ENCODE results near the gene RPS26. TPM values are rescaled to one million over a fixed set of nuclear protein-coding genes. Genes with fewer than 3 reads are reported as not detected.
"Not testable (repeated sequence)": the region's sequence is repeated elsewhere in the genome, so short reads cannot be mapped to it uniquely, and the experiment has no call there.

Gene RPS26
- total and polyA plus RNA-seq, 8 donors, result 22.3 to 1,748 (median 874) TPM

DNA sequence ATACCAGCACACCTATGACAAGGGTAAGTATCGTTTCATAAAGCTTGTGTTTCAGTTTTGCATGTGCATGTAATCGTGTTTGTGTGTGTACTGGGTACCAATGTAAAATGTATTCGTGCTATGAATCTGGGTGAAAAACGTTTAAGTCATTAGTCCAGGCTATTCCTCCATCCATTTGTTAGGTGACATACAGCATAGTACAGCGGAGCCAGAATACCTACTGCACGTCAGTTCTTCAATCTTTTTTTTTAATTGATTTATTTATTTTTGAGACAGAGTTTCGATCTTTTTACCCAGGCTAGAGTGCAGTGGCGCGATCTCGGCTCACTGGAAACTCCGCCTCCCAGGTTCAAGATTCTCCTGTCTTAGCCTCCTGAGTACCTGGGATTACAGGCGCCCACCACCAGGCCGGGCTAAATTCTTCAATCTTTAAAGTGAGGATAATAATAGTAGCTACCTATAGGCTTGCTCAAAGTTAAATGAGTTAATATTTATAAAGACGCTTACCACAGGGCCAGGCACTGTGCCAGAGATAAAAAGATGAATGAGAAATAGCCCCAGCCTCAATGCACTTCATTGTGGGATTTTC, 661 bp upstream of the RPS26 start:
- intact Hi-C loops (cut with DNase I; ENCODE audit: low total_unique reads), result no loop called here
- DNase-seq, result no peak
- no peaks in the 10 kb centered on the region for H3K9me3 ChIP-seq
- peaks cover 12 to 26% (median 19%) of the 10 kb centered on the region in 4 donors for H3K4me1 ChIP-seq
- peaks cover 22 to 49% (median 43%) of the 10 kb centered on the region in 4 donors for H3K36me3 ChIP-seq
- H3K27ac ChIP-seq, result peak overlapping the region; percentile 89 to 98 (median 96)
- WGBS, 5 donors, result 47 to 60% (median 50%) methylated on average over 14 of the region's 14 CpGs
- H3K4me3 ChIP-seq, result peak overlapping the region; percentile 73 to 88 (median 80)
- no peak for TF ChIP-seq EP300 (IDR thresholded peaks at IDR 0.05)
- TF ChIP-seq, protein P1, sequence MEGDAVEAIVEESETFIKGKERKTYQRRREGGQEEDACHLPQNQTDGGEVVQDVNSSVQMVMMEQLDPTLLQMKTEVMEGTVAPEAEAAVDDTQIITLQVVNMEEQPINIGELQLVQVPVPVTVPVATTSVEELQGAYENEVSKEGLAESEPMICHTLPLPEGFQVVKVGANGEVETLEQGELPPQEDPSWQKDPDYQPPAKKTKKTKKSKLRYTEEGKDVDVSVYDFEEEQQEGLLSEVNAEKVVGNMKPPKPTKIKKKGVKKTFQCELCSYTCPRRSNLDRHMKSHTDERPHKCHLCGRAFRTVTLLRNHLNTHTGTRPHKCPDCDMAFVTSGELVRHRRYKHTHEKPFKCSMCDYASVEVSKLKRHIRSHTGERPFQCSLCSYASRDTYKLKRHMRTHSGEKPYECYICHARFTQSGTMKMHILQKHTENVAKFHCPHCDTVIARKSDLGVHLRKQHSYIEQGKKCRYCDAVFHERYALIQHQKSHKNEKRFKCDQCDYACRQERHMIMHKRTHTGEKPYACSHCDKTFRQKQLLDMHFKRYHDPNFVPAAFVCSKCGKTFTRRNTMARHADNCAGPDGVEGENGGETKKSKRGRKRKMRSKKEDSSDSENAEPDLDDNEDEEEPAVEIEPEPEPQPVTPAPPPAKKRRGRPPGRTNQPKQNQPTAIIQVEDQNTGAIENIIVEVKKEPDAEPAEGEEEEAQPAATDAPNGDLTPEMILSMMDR (IDR thresholded peaks at IDR 0.05), result peak in 1 of 7 experiments; percentile 3
- no peaks in the 10 kb centered on the region for H3K27me3 ChIP-seq

DNA sequence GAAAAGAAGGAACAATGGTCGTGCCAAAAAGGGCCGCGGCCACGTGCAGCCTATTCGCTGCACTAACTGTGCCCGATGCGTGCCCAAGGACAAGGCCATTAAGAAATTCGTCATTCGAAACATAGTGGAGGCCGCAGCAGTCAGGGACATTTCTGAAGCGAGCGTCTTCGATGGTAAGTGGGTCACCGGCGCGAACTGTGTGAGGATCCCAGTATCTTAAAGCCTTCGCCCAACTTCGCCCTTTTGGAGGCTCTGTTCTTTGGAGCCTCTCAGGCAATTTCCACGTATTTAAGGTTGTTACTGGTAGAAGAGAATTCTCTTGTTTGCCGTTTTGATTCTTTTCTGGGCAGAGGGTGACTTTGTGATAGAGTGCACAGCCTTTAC, 704 bp downstream of the RPS26 start:
- Histone ChIP-seq H3K4me1 (peaks cover 12 to 34% (median 22%) of the 10 kb centered on the region in 4 donors), H3K36me3 (peaks cover 22 to 35% (median 33%) of the 10 kb centered on the region in 4 donors), H3K4me3 (peak overlapping the region; percentile 73 to 88 (median 80)), H3K27ac (peak overlapping the region; percentile 89 to 98 (median 96))
- 0 to 4% (median 4%) methylated on average over 17 to 20 of the region's 20 CpGs for WGBS, 5 donors
- intact Hi-C loops (cut with DNase I; ENCODE audit: low total_unique reads); DNase-seq; H3K27me3 ChIP-seq; H3K9me3 ChIP-seq: not testable (repeated sequence)

DNA sequence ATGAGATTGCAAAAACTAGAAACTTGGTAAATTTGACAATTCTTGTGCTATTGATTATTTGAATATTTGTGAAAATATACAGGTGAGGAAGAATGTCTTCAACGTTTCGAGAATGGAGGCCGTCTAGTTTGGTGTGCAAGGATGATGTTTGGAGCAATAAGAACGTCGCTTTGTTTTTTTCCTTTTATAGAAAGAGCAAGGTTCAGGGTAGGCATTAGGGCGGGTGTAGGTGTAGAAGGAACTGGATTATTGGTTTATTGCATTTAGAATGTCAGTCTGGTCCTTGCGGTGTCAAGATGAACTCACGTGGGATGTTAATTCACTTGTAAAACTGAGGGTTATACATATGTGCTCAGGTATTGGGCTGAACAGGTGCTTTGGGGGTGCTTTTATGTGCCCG, 1.1 kb downstream of the RPS26 start:
- 12 to 28% (median 22%) methylated on average over 9 of the region's 9 CpGs for WGBS, 5 donors
- peaks cover 12 to 34% (median 22%) of the 10 kb centered on the region in 4 donors for H3K4me1 ChIP-seq
- intact Hi-C loops (cut with DNase I; ENCODE audit: low total_unique reads), result no loop called here
- H3K27ac ChIP-seq, result peak overlapping the region in 4 of 5 donors; percentile 89 to 98 (median 96)
- no peak for DNase-seq
- peak overlapping the region; percentile 73 to 88 (median 80) for H3K4me3 ChIP-seq
- H3K36me3 ChIP-seq, result peaks cover 22 to 32% (median 30%) of the 10 kb centered on the region in 4 donors
- no peak for TF ChIP-seq POLR2A (IDR thresholded peaks at IDR 0.05)
- TF ChIP-seq POLR2AphosphoS5 (IDR thresholded peaks at IDR 0.05), result no peak
- TF ChIP-seq EP300 (IDR thresholded peaks at IDR 0.05), result no peak
- TF ChIP-seq, protein P1 (IDR thresholded peaks at IDR 0.05), result no peak
- no peaks in the 10 kb centered on the region for H3K9me3 ChIP-seq
- H3K27me3 ChIP-seq, result no peaks in the 10 kb centered on the region

- WGBS, 5 donors, result 70 to 81% (median 77%) methylated on average over 9 of the region's 9 CpGs
- Histone ChIP-seq H3K4me3 (no peak overlapping the region), H3K9me3 (no peaks in the 10 kb centered on the region), H3K36me3 (peaks cover 22 to 32% (median 29%) of the 10 kb centered on the region in 4 donors), H3K27me3 (no peaks in the 10 kb centered on the region), H3K4me1 (peaks cover 12 to 27% (median 17%) of the 10 kb centered on the region in 4 donors), H3K27ac (peak overlapping the region in 2 of 5 donors; percentile 33 to 54)
- intact Hi-C loops (cut with DNase I; ENCODE audit: low total_unique reads), result no loop called here
- TF ChIP-seq POLR2A (IDR thresholded peaks at IDR 0.05) (no peak), POLR2AphosphoS5 (IDR thresholded peaks at IDR 0.05) (no peak), EP300 (IDR thresholded peaks at IDR 0.05) (no peak)
- TF ChIP-seq, protein P1 (IDR thresholded peaks at IDR 0.05), result no peak
- DNase-seq, result no peak
These were observed 4.5 kb downstream of the RPS26 start for GRCh38 chr12:56046027-56046780.

Measured in stomach (tissue), 9 donors.